ENCODE results near the gene BATF.

The BATF gene

DNA sequence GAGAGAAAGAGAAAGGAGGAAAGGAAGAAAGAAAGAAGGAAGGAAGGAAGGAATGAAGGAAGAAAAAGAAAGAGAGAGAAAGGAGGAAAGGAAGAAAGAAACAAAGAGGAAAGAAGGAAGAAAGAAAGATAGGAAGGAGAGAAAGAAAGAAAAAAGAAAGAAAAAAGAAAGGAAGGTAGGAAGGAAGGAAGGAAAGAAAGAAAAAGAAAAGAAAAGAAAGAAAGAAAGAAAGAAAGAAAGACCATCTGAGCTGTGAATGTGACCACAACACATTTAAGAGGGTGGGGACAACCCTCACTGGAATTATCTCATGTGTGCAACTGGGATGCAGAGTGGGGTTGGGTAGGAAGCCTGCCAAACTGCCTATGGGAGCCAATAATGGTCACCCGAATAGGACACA lies 36.0 kb upstream of the BATF start:
- no peak overlapping the region for H3K27ac ChIP-seq
- TF ChIP-seq, protein P1, sequence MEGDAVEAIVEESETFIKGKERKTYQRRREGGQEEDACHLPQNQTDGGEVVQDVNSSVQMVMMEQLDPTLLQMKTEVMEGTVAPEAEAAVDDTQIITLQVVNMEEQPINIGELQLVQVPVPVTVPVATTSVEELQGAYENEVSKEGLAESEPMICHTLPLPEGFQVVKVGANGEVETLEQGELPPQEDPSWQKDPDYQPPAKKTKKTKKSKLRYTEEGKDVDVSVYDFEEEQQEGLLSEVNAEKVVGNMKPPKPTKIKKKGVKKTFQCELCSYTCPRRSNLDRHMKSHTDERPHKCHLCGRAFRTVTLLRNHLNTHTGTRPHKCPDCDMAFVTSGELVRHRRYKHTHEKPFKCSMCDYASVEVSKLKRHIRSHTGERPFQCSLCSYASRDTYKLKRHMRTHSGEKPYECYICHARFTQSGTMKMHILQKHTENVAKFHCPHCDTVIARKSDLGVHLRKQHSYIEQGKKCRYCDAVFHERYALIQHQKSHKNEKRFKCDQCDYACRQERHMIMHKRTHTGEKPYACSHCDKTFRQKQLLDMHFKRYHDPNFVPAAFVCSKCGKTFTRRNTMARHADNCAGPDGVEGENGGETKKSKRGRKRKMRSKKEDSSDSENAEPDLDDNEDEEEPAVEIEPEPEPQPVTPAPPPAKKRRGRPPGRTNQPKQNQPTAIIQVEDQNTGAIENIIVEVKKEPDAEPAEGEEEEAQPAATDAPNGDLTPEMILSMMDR (conservative IDR thresholded peaks at IDR 0.05), result no peak

DNA sequence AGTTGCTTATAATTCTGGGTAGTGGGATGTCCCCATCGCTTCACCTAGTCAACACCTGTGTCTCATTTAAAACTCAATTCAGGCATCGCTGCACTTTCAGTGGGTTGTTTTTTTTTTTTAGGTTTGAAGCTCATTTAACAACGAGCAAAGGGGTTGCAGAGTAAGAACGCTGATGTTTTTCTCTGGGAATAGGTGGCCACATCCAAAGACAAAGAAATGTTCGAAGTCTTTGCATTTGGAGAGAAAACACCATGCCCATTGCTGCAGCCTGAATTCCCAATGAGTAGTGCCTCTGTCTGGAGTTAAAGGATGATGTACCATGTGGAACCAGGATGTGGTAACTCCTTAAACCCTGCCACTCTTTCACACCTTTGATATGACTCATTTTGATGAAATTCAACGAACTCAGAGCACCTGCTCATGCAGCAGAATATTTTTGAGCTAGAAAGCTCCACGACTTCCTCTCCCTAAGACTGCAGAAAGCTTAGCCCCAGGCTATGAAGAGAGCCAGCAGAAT lies 35.1 kb upstream of the BATF start:
- H3K27ac ChIP-seq, result no peak overlapping the region
- TF ChIP-seq, protein P1 (conservative IDR thresholded peaks at IDR 0.05), result no peak

DNA sequence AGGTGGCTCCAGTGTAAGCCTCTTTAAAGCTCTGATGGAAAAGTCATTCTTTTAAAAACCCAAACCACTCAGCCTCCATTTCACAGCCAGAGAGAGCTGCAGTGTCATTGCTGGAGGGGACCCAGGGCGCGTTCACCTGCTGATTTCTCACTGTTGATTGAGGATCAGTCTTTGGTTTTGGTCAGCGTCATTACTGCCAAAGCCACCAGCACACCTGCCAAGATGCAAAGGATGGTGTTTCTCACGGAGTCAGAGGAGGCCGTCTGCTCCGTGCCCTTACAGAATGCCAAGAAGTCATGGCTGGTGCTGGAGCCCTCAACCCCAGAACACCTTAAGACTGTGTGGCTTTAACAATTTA lies 32.8 kb upstream of the BATF start:
- peak overlapping the region; percentile 70 for H3K27ac ChIP-seq
- TF ChIP-seq, protein P1 (conservative IDR thresholded peaks at IDR 0.05), result no peak

DNA sequence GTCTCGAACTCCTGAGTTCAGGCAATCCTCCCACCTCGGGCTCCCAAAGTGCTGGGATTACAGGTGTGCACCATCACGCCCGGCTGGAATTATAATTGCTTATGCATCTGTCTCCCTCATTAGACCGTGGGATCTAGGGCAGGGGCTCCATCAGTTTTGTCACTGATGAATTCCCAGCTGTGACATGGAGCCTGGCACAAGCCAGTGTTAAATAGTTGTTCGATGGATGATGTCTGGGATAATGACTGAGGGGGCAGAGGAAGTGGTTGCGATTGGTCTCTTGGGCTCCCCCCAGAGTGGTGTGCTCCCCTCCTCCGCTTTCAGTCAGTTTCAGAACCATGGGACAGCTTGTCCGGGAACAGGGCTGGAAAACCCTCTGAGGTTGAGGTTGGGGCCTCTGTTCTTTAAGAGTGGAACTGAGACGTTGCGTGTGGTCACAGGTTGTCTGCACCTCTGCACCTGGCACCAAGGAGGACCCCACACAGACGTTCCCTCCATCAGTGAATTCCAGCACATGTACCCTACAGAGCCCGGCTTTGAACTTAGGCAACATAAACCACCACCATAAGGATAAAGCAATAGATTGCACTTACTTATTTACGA lies 30.8 kb upstream of the BATF start:
- H3K27ac ChIP-seq, result no peak overlapping the region
- TF ChIP-seq, protein P1 (conservative IDR thresholded peaks at IDR 0.05), result no peak

DNA sequence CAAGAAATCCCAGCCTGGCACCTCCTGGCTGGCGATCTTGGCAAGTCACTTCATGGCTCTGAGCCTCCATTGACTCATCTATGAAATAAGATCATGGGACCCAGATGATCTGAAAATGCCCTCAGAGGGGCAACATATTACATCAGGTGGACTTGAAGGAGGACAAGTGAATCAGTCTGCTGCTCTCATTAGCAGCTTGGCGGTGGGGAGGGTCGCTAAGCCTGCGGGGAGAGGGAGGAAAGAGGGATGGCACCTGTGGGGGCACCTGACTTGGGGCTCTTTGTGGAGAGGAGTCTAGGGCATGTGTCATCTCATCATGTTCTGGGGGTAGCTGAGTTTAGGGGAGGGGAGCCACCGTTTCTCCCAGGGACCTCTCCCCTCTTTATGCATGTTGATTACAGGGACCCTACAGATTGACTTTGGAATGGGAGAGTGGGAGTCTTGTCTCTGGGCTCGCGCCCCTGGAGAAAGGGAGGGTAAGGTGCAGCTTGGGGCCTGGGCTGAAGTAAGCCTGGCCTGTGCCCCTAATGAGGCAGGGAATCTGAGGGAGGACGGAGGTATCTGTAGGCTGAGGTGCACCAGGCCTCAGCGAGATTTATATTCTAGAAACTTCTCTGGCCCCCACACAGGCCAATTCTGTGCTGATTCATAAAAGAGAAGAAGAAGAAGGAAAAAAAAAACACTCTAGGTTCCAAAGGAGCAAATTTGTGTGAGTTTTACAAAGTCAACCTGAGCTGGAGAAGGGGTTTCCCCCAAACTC lies 29.3 kb upstream of the BATF start:
- TF ChIP-seq, protein P1 (conservative IDR thresholded peaks at IDR 0.05), result no peak
- no peak overlapping the region for H3K27ac ChIP-seq

DNA sequence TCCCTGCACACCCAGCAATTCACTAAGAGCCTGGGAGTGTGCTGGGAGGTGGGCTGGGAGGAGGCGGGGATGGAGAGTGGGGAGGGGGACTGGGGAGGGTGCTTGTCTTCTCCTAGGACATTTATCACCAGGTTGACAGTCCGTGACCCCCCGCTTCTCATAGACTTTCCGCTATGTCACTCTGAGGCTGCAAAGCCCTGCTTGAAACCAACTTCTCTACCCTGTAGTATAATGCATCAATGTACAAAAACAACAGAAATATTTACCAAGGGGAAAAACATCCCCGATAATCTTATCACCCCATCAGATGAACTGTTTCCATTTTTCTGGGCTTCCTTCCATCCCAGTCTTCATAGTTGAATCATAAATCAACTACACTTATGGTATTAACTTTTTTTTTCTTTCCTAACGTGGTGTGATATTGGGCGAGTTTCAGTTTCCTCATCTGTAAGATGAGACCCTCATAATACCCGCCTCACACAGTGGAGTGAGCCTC lies 28.6 kb upstream of the BATF start:
- no peak overlapping the region for H3K27ac ChIP-seq
- TF ChIP-seq, protein P1 (conservative IDR thresholded peaks at IDR 0.05), result no peak

DNA sequence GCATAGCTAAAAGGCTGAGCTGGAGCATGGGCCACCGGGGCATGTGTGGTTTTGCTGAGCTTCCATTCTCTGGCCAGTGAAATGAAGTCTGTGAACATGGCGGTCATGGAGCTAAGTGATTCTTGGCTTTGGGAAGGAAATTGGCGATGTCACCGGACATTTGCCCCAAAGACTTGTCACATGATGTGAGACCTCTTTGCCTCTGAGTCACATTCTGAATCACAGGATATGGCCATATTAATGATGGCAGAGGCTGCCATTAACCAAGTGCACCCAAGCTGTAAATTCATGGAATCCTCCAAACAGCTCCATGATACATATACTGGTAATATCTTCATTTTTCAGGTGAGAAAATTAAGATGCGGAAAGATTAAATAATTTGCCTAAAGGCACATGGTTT lies 27.4 kb upstream of the BATF start:
- TF ChIP-seq, protein P1 (conservative IDR thresholded peaks at IDR 0.05), result no peak
- H3K27ac ChIP-seq, result no peak overlapping the region

All from VCaP (cell line).